Neural cell (in vitro differentiated cells): Measurements from ENCODE around the gene TPRKB. TPM values are rescaled to one million over a fixed set of nuclear protein-coding genes. Genes with fewer than 3 reads are reported as not detected.

Experiments used
- H2AFZ ChIP-seq: fragments of 200-600, 300-800 bp; sonication (generic), shearing (Covaris generic); 2 replicates; pipeline ENCODE4 v1.6.0; 2014; ENCODE audit warnings: low read depth, mild to moderate bottlenecking, antibody characterized with exemption, low read length, moderate library complexity
- H3F3A ChIP-seq: fragments of 200-600 bp; shearing (Covaris generic); 2 replicates; pipeline ENCODE4 v1.6.1; 2016; ENCODE audit warnings: mild to moderate bottlenecking, moderate library complexity, mixed read lengths, antibody characterized with exemption, low read length; ENCODE audit not compliant: insufficient read depth, poor library complexity, severe bottlenecking
- H3K27ac ChIP-seq: fragments of 200-600, 300-800 bp; sonication (generic), shearing (Covaris generic); 2 replicates; pipeline ENCODE4 v1.5.1; 2014; ENCODE audit warnings: mild to moderate bottlenecking, low read length, moderate library complexity
- H3K27me3 ChIP-seq: fragments of 300-800, 200-600 bp; sonication (generic), shearing (Covaris generic); 2 replicates; pipeline ENCODE4 v1.6.0; 2014; ENCODE audit warnings: mild to moderate bottlenecking, low read depth, low read length, moderate library complexity; ENCODE audit not compliant: insufficient read depth
- H3K36me3 ChIP-seq: fragments of 300-800, 200-600 bp; sonication (generic), shearing (Covaris generic); 2 replicates; pipeline ENCODE4 v1.5.1; 2014; ENCODE audit warnings: mild to moderate bottlenecking, antibody characterized with exemption, low read length, moderate library complexity; ENCODE audit not compliant: insufficient read depth
- H3K4me2 ChIP-seq: fragments of 300-800, 200-600 bp; sonication (generic), shearing (Covaris generic); 2 replicates; pipeline ENCODE4 v1.6.0; 2014; ENCODE audit warnings: mild to moderate bottlenecking, low read length
- H3K4me3 ChIP-seq: fragments of 300-800, 200-600 bp; sonication (generic), shearing (Covaris generic); 2 replicates; pipeline ENCODE4 v1.5.1; 2014; ENCODE audit warnings: mild to moderate bottlenecking, low read length, moderate library complexity
- H3K79me2 ChIP-seq: fragments of 200-600 bp; shearing (Covaris generic); replicated peaks from 2 replicates; pipeline ENCODE4 v1.6.0; 2014; ENCODE audit warnings: mild to moderate bottlenecking, low read length, moderate library complexity; ENCODE audit not compliant: insufficient read depth
- H3K9ac ChIP-seq: fragments of 300-800, 200-600 bp; sonication (generic), shearing (Covaris generic); 2 replicates; pipeline ENCODE4 v1.6.1; 2016; ENCODE audit warnings: mild to moderate bottlenecking, low read length, mixed read lengths
- H3K9me2 ChIP-seq: fragments of 200-600 bp; shearing (Covaris generic); 2 replicates; pipeline ENCODE4 v1.6.1; 2016; ENCODE audit warnings: mild to moderate bottlenecking, low read length, mixed read lengths; ENCODE audit not compliant: insufficient read depth
- H3K9me3 ChIP-seq: fragments of 200-600, 300-800 bp; sonication (generic), shearing (Covaris generic); 2 replicates; pipeline ENCODE4 v1.6.1; 2016; ENCODE audit warnings: mild to moderate bottlenecking, mixed run types, low read length, moderate library complexity, mixed read lengths
- H4K20me1 ChIP-seq: fragments of 200-600 bp; shearing (Covaris generic); 2 replicates; pipeline ENCODE4 v1.6.1; 2016; ENCODE audit warnings: mild to moderate bottlenecking, mixed run types; ENCODE audit not compliant: insufficient read depth
- EP300 ChIP-seq: fragments of 450-650 bp; conservative IDR thresholded peaks from 2 replicates; pipeline ENCODE4 v1.6.1; 2014; ENCODE audit warnings: antibody characterized with exemption, mild to moderate bottlenecking, moderate library complexity; ENCODE audit not compliant: poor library complexity, severe bottlenecking
- EZH2 ChIP-seq: fragments of 200-600, 300-800 bp; shearing (Covaris generic), sonication (generic); IDR thresholded peaks from 2 replicates; pipeline ENCODE4 v1.6.1; 2014; ENCODE audit warnings: antibody characterized with exemption, low read length, borderline replicate concordance, mild to moderate bottlenecking; ENCODE audit not compliant: insufficient read depth, poor library complexity, severe bottlenecking
- MXI1 ChIP-seq: fragments of 450-650 bp; conservative IDR thresholded peaks from 2 replicates; pipeline ENCODE4 v1.6.1; 2014; ENCODE audit warnings: antibody characterized with exemption, mild to moderate bottlenecking; ENCODE audit not compliant: poor library complexity, severe bottlenecking
- POLR2AphosphoS5 ChIP-seq: IDR thresholded peaks from 2 replicates; pipeline ENCODE4 v1.6.1; 2012
- RAD21 ChIP-seq: fragments of 450-650 bp; conservative IDR thresholded peaks from 2 replicates; pipeline ENCODE4 v1.6.1; 2014; ENCODE audit warnings: antibody characterized with exemption, mild to moderate bottlenecking, moderate library complexity
- SMC3 ChIP-seq: fragments of 450-650 bp; conservative IDR thresholded peaks from 2 replicates; pipeline ENCODE4 v1.6.1; 2014; ENCODE audit warnings: antibody characterized with exemption, mild to moderate bottlenecking, moderate library complexity; ENCODE audit not compliant: poor library complexity
- TAF1 ChIP-seq: IDR thresholded peaks from 2 replicates; pipeline ENCODE4 v1.6.1; 2012; ENCODE audit warnings: low read depth
- polyA plus RNA-seq: library from polyadenylated mRNA; depleted of rRNA; stranded (reverse); fragments of >200 nt; gene quantifications from 2 replicates; pipeline ENCODE4 v1.2.3, GENCODE V29; 2014
- TF ChIP-seq, protein P1 (sequence below): IDR thresholded peaks from 2 replicates; pipeline ENCODE4 v1.6.1; 2012; ENCODE audit warnings: borderline replicate concordance
- TF ChIP-seq, protein P2 (sequence below): fragments of 450-650 bp; IDR thresholded peaks from 2 replicates; pipeline ENCODE4 v1.5.1; 2014; ENCODE audit warnings: antibody characterized with exemption, mild to moderate bottlenecking, moderate library complexity; ENCODE audit not compliant: poor library complexity, severe bottlenecking

The TPRKB gene
- polyA plus RNA-seq, 1 donor from 2014 or later: 162 TPM

DNA sequence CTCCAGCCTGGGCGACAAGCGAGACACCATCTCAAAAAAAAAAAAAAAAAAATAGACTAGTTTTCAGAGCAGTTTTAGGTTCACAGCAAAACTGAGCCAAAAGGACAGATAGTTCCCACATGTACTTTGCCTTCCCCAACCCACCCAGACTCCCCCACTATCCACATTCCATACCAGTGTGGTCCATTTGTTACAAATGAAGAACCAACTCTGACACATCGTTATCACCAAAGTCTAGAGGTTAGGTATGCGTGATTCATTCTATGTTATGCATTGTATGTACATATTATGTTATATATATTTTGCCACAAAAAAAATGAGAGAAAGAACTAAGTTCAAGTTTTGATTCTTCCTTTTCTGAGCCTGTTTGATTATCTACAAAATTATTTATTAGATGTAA lies 39.2 kb upstream of the TPRKB start:
- no peaks in the 10 kb centered on the region for H3K27me3 ChIP-seq

DNA sequence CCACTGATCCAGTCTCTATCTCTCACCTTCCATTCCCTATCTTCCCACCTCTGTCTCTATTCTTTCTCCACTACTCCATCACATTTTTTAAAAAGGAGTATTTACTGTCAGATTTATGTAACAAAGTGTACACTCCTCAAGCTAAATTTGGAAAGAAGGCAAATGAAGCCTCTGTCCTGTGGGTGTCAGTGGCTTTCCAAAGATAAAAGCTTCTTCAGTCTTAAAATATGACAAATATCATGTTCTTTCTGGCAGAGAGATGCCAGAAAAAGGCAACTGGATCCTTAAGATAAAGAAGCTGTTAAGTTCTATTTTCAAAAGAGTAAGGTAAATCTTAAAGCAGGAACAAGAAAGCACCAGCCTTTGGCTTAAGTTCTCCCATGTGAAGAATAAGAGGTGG lies 35.7 kb upstream of the TPRKB start:
- Histone ChIP-seq H3K27me3 (no peaks in the 10 kb centered on the region), H3K9me3 (no peaks in the 10 kb centered on the region), H2AFZ (no peak overlapping the region), H3K4me2 (no peak overlapping the region), H3K36me3 (peaks cover 5% of the 10 kb centered on the region), H3K9me2 (no peaks in the 10 kb centered on the region), H3K79me2 (no peaks in the 10 kb centered on the region), H3K9ac (no peak overlapping the region), H3F3A (no peaks in the 10 kb centered on the region), H4K20me1 (no peaks in the 10 kb centered on the region), H3K4me3 (no peak overlapping the region), H3K27ac (no peak overlapping the region)
- TF ChIP-seq EZH2: no peak
- no peak for TF ChIP-seq EP300
- no peak for TF ChIP-seq RAD21
- TF ChIP-seq, protein P1, sequence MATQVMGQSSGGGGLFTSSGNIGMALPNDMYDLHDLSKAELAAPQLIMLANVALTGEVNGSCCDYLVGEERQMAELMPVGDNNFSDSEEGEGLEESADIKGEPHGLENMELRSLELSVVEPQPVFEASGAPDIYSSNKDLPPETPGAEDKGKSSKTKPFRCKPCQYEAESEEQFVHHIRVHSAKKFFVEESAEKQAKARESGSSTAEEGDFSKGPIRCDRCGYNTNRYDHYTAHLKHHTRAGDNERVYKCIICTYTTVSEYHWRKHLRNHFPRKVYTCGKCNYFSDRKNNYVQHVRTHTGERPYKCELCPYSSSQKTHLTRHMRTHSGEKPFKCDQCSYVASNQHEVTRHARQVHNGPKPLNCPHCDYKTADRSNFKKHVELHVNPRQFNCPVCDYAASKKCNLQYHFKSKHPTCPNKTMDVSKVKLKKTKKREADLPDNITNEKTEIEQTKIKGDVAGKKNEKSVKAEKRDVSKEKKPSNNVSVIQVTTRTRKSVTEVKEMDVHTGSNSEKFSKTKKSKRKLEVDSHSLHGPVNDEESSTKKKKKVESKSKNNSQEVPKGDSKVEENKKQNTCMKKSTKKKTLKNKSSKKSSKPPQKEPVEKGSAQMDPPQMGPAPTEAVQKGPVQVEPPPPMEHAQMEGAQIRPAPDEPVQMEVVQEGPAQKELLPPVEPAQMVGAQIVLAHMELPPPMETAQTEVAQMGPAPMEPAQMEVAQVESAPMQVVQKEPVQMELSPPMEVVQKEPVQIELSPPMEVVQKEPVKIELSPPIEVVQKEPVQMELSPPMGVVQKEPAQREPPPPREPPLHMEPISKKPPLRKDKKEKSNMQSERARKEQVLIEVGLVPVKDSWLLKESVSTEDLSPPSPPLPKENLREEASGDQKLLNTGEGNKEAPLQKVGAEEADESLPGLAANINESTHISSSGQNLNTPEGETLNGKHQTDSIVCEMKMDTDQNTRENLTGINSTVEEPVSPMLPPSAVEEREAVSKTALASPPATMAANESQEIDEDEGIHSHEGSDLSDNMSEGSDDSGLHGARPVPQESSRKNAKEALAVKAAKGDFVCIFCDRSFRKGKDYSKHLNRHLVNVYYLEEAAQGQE: no peak
- TF ChIP-seq TAF1: no peak
- TF ChIP-seq SMC3: no peak
- TF ChIP-seq, protein P2, sequence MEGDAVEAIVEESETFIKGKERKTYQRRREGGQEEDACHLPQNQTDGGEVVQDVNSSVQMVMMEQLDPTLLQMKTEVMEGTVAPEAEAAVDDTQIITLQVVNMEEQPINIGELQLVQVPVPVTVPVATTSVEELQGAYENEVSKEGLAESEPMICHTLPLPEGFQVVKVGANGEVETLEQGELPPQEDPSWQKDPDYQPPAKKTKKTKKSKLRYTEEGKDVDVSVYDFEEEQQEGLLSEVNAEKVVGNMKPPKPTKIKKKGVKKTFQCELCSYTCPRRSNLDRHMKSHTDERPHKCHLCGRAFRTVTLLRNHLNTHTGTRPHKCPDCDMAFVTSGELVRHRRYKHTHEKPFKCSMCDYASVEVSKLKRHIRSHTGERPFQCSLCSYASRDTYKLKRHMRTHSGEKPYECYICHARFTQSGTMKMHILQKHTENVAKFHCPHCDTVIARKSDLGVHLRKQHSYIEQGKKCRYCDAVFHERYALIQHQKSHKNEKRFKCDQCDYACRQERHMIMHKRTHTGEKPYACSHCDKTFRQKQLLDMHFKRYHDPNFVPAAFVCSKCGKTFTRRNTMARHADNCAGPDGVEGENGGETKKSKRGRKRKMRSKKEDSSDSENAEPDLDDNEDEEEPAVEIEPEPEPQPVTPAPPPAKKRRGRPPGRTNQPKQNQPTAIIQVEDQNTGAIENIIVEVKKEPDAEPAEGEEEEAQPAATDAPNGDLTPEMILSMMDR: no peak
- no peak for TF ChIP-seq MXI1
- TF ChIP-seq POLR2AphosphoS5: no peak

More for the DNA sequence above, 39.2 kb upstream of the TPRKB start:
- Histone ChIP-seq H3K4me2 (no peak overlapping the region), H3K36me3 (no peaks in the 10 kb centered on the region), H3K9ac (no peak overlapping the region), H4K20me1 (no peaks in the 10 kb centered on the region), H3K79me2 (peaks cover 20% of the 10 kb centered on the region), H3K9me3 (no peaks in the 10 kb centered on the region), H3K9me2 (no peaks in the 10 kb centered on the region), H3K4me3 (no peak overlapping the region), H3K27ac (no peak overlapping the region), H2AFZ (no peak overlapping the region), H3F3A (no peaks in the 10 kb centered on the region)
- TF ChIP-seq RAD21 (no peak), TAF1 (no peak), EZH2 (no peak), EP300 (no peak), MXI1 (no peak), POLR2AphosphoS5 (no peak), SMC3 (no peak)
- TF ChIP-seq, protein P2: no peak
- TF ChIP-seq, protein P1: no peak
